IPS DF 4.7 (cell line): ENCODE data around the gene FZD2.
"Not testable (repeated sequence)": the region's sequence is repeated elsewhere in the genome, so short reads cannot be mapped to it uniquely, and the experiment has no call there.

Source experiments
- DNase-seq: peaks from one replicate; pipeline ENCODE4 v3.0.0-alpha.2; 2013; ENCODE audit warnings: low spot score; ENCODE audit errors: extremely low read depth

Gene FZD2

GRCh38 chr17:44556832-44557606 lies at the start of gene FZD2:
FZD2 (plus strand) TSS chr17:44557484; CDS start chr17:44557689, 205 bp downstream.
- DNase-seq, result no peak

GRCh38 chr17:44511241-44512134 lies 45.8 kb upstream of the FZD2 start:
- peak; percentile 90 for DNase-seq

- no peak for DNase-seq
Observed at GRCh38 chr17:44518032-44518431, 39.3 kb upstream of the FZD2 start.

GRCh38 chr17:44522883-44523671 lies 34.2 kb upstream of the FZD2 start:
- DNase-seq, result no peak

- DNase-seq, result no peak
Observed at GRCh38 chr17:44523672-44523972, 33.7 kb upstream of the FZD2 start.

GRCh38 chr17:44527102-44527501 lies 30.2 kb upstream of the FZD2 start:
- DNase-seq, result no peak

- DNase-seq, result no peak
Observed at GRCh38 chr17:44527954-44528353, 29.3 kb upstream of the FZD2 start.

- DNase-seq, result no peak
Observed at GRCh38 chr17:44529864-44530263, 27.4 kb upstream of the FZD2 start.

- no peak for DNase-seq
Observed at GRCh38 chr17:44530896-44531418, 26.3 kb upstream of the FZD2 start.

- no peak for DNase-seq
Observed at GRCh38 chr17:44533533-44534246, 23.6 kb upstream of the FZD2 start.

- DNase-seq, result no peak
Observed at GRCh38 chr17:44536090-44536953, 21.0 kb upstream of the FZD2 start.

- not testable (repeated sequence) for DNase-seq
Observed at GRCh38 chr17:44537922-44538321, 19.4 kb upstream of the FZD2 start.

- DNase-seq, result no peak
Observed at GRCh38 chr17:44539673-44540072, 17.6 kb upstream of the FZD2 start.

- DNase-seq, result no peak
Observed at GRCh38 chr17:44540246-44541084, 16.8 kb upstream of the FZD2 start.

- DNase-seq, result no peak
Observed at GRCh38 chr17:44541884-44542581, 15.3 kb upstream of the FZD2 start.

- no peak for DNase-seq
Observed at GRCh38 chr17:44543213-44543904, 13.9 kb upstream of the FZD2 start.

GRCh38 chr17:44543905-44544523 lies 13.3 kb upstream of the FZD2 start:
- DNase-seq, result no peak
